GM04504 (cell line): ENCODE measurements around the gene GAA.
"Not testable (repeated sequence)": the region's sequence is repeated elsewhere in the genome, so short reads cannot be mapped to it uniquely, and the experiment has no call there.

Source experiments
- DNase-seq: peaks from one replicate; pipeline ENCODE4 v3.0.0-alpha.2; 2012; ENCODE audit warnings: low read depth

GAA gene

DNA sequence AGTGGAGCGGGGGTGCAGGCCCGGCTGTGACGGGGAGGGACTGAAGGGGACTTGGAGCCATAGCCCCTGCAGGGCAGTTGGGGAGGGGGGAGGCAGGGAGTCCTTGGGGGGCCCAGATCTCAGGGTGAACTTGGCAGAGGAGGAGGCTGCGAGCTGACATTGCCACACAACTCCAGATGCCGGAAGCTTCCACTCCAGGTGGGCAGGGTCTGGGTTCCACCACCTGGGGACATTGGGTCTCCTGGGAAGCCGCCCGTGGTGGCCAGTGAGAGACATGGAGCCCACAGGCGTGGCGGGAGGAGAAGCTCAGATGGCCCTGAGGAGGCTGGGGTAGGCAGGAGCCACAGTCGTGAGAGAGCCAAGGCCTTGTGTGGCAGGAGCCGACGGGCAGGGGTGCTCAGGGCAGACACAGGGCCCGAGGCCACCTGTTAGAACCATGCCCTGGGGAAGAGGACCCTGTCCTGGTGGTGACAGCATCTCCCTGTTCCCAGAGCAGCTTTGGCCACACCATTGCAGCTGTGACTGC lies 18.2 kb upstream of the GAA start:
- no peak for DNase-seq

GRCh38 chr17:80084773-80085172 lies 16.6 kb upstream of the GAA start:
- no peak for DNase-seq

- DNase-seq, result no peak
Measured at GRCh38 chr17:80086081-80086480, 15.3 kb upstream of the GAA start.

DNA sequence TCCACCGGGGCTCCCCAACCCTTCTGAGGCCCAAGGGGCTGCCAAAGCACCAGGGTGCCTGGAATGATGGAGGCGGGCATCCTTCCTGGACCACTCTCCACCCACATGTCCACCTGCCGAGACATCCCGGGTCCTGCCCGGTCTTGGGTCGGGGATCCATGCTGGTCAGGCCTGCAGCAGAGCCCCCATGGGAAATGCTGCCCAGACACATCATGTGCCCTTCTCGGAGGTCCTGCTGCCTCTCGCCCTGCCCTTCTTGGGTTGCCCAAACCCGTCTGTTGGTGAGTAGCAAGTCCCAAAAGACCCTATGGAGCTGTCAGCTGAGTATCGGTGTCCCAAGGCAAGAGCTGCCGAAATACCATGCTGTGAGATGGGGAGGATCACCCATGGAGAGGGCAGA lies 14.8 kb upstream of the GAA start:
- no peak for DNase-seq

- DNase-seq, result no peak
Measured at GRCh38 chr17:80087346-80088265, 13.8 kb upstream of the GAA start.

DNA sequence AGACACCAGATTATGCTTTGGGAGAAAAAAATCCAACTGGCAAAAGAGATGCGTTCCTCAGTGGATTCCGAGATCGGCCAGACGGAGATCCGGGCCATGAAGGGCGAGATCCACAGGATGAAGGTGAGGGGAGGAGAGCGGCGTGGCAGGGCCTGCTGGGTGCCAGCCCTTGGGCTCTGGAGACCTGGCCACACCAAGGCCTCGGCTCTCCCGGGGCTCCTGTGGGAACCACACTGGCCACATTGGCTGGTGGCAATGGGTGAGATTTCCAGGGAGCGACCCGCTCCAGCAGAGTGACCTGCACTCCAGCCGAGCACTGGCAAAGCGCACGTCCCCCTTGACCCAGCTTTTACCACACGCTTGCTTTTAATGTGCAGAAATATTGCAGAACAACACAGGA lies 11.6 kb upstream of the GAA start:
- no peak for DNase-seq

DNA sequence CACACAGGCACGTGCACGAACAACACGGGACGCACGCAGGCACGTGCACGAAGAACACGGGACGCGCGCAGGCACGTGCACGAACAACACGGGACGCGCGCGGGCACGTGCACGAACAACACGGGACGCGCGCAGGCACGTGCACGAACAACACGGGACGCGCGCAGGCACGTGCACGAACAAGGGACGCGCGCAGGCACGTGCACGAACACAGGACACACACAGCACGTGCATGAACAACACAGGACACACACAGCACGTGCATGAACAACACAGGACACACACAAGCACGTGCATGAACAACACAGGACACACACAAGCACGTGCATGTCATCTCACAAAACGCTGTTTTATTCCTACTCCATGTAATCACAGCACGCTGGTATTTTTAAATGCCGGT lies 11.2 kb upstream of the GAA start:
- not testable (repeated sequence) for DNase-seq

- no peak for DNase-seq
Measured at GRCh38 chr17:80091376-80091775, 10.0 kb upstream of the GAA start.

- no peak for DNase-seq
Measured at GRCh38 chr17:80092959-80093358, 8.4 kb upstream of the GAA start.

DNA sequence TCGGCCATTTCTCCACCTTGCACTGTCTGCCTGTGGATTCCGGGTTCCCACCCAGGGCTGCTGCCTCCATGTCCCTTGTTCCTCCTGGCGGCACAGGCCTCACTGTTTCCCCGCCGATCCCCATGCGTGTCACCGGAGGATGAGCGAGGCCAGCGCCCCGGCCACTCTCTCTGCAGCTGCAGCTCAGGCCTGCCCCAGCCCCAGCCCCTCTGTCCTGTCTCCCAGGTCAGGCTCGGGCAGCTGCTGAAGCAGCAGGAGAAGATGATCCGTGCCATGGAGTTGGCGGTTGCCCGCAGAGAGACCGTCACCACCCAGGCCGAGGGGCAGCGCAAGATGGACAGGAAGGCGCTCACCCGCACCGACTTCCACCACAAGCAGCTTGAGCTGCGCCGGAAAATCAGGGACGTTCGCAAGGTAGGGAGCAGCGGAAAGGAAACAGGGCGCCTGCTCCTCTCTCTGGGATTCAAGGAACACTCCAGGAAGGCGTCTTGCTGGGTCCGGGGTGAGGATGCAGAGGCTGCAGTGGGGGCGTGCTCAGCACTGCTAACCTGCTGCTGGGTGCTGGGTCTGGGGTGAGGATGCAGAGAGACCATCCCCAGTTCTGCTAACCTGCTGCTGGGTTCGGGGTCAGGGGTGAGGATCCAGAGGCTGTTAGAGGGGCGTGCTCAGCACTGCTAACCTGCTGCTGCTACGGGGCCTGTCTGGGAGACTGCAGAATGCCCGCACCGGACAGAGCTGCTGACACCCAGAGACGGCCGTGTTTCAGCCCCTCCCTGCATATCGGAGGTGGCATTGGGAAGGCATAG lies 6.1 kb upstream of the GAA start:
- no peak for DNase-seq

DNA sequence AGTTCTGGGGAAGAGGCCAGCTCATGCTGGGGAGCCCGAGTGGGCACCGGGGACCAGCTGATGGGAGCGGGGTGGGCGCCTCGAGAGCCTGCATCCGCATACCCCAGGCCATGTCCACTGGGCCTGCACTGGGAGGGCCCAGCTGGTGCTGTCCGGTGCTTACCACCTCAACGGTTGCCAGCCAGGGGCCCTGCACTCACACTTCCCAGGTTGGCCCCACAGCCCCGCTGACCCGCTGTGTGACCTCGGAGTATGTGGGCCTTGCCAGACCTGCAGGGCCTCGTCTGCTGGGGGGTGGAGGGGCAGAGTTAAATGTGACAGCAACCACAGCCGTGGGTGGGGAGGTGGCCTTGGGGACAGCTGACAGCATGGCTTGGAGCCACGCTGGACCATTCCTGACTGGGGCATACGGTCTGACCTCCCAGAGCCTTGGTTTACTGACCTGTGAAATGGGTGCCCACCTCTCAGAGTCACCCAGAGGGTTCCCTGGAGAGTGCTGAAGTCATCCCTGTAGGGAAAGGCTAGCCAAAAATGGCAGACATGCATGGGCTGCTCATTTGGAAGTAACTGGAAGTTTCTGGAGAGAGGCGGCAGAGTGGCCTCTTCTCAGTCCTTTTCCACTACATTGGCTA lies 5.4 kb upstream of the GAA start:
- no peak for DNase-seq

GRCh38 chr17:80096561-80097021 lies 4.8 kb upstream of the GAA start:
- no peak for DNase-seq

GRCh38 chr17:80097127-80097621 lies 4.2 kb upstream of the GAA start:
- DNase-seq, result no peak

GRCh38 chr17:80097844-80098691 lies 3.3 kb upstream of the GAA start:
- DNase-seq, result no peak

DNA sequence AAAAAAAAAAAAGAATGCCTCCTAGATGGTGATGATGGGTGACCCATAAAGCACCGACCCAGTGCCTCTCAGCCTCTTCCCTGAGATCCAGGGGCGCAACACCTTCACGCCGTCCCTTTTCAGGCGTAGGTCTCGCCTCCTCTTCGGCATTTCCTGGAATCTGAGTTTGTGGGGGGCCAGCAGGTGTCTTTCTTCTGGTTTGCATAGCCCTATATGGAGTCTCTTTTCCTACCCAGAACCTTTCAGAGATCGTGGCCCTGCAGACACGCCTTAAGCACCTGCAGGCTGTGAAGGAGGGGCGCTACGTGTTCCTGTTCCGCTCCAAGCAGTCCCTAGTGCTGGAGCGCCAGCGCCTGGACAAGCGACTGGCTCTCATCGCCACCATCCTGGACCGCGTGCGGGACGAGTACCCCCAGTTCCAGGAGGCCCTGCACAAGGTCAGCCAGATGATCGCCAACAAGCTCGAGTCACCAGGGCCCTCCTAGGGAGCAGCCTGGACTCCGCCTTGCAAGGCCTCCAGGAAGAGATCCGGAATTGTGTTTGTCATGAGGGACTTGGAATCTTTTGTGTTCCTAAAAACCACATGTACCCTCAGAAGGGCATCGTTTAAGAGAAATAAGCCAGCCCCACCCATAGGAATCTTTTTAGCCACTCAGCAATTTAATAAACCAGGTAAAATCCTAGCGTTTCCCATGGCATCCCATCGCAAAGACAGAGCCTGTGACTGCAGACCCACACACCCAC lies 1.9 kb upstream of the GAA start:
- no peak for DNase-seq

DNA sequence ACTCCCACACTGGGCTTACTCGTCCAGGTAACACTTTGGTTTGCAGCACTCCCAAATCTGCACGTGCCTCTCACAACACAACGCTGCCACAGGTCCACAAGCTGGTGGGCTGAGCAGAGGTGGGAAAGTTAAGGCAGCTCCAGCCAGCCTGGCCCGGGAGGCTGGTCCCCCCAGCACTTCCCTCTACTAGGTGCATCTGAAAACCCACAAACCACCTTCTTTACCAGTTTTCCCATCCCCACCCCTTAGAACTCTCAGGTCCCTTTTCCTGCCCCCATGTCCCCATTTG lies 1.4 kb upstream of the GAA start:
- DNase-seq, result no peak

DNA sequence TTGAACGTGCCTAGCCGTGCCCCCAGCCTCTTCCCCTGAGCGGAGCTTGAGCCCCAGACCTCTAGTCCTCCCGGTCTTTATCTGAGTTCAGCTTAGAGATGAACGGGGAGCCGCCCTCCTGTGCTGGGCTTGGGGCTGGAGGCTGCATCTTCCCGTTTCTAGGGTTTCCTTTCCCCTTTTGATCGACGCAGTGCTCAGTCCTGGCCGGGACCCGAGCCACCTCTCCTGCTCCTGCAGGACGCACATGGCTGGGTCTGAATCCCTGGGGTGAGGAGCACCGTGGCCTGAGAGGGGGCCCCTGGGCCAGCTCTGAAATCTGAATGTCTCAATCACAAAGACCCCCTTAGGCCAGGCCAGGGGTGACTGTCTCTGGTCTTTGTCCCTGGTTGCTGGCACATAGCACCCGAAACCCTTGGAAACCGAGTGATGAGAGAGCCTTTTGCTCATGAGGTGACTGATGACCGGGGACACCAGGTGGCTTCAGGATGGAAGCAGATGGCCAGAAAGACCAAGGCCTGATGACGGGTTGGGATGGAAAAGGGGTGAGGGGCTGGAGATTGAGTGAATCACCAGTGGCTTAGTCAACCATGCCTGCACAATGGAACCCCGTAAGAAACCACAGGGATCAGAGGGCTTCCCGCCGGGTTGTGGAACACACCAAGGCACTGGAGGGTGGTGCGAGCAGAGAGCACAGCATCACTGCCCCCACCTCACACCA lies 724 bp downstream of the GAA start:
- DNase-seq, result no peak

GRCh38 chr17:80102664-80103448 lies 1.5 kb downstream of the GAA start:
- no peak for DNase-seq

- DNase-seq, result no peak
Measured at GRCh38 chr17:80103449-80104085, 2.2 kb downstream of the GAA start.
